Measurements from ENCODE around the gene DHRS3. TPM values are rescaled to one million over a fixed set of nuclear protein-coding genes. Genes with fewer than 3 reads are reported as not detected.

Gene DHRS3
- total and polyA plus RNA-seq, 2 of the 13 experiments (the other 11 are each of a cell fraction or from before 2014, with no cell fraction given): 48.5 to 90.5 TPM

GRCh38 chr1:12614402-12615158 lies 3.4 kb downstream of the DHRS3 start (continued):
- TF ChIP-seq DDIT3 (CRISPR knock-in tag; IDR thresholded peaks at IDR 0.05) (no peak), SIX1 (CRISPR knock-in tag; IDR thresholded peaks at IDR 0.05; ENCODE audit: borderline replicate concordance) (peak; percentile 57; the same call in 1 of the 2 replicates), TFE3 (CRISPR knock-in tag; IDR thresholded peaks at IDR 0.05) (peak; percentile 41; the same call in 1 of the 2 replicates), GATAD2A (CRISPR knock-in tag; IDR thresholded peaks at IDR 0.05) (peak; percentile 77), CREB1 (IDR thresholded peaks at IDR 0.05) (no peak), CREB1 (CRISPR knock-in tag; IDR thresholded peaks at IDR 0.05) (peak; percentile 81), ATF2 (CRISPR knock-in tag; IDR thresholded peaks at IDR 0.05) (peak; percentile 80), ZSCAN30 (CRISPR knock-in tag; IDR thresholded peaks at IDR 0.05) (no peak; the same call in 1 of the 2 replicates), SOX5 (CRISPR knock-in tag; IDR thresholded peaks at IDR 0.05; ENCODE audit: borderline replicate concordance) (peak; percentile 57; the same call in 1 of the 2 replicates), SNAPC2 (CRISPR knock-in tag; IDR thresholded peaks at IDR 0.05) (peak; percentile 62; the same call in 1 of the 2 replicates), ETV5 (CRISPR knock-in tag; IDR thresholded peaks at IDR 0.05; ENCODE audit: borderline replicate concordance) (peak; percentile 57; the same call in 1 of the 2 replicates), NR2C2 (CRISPR knock-in tag; IDR thresholded peaks at IDR 0.05; ENCODE audit: borderline replicate concordance) (peak; percentile 51; the same call in 1 of the 2 replicates), HMGXB3 (CRISPR knock-in tag; IDR thresholded peaks at IDR 0.05; ENCODE audit: borderline replicate concordance) (peak; percentile 20; the same call in 1 of the 2 replicates), HIC2 (CRISPR knock-in tag; IDR thresholded peaks at IDR 0.05; ENCODE audit: low read depth) (no peak), ZNF644 (CRISPR knock-in tag; IDR thresholded peaks at IDR 0.05; ENCODE audit: low read depth) (peak; percentile 10; the same call in 1 of the 2 replicates), DZIP1 (CRISPR knock-in tag; IDR thresholded peaks at IDR 0.05) (no peak), KDM4B (CRISPR knock-in tag; IDR thresholded peaks at IDR 0.05) (no peak; the same call in 1 of the 2 replicates)
